K562 (cell line): ENCODE results near the gene ANO2. TPM values are rescaled to one million over a fixed set of nuclear protein-coding genes. Genes with fewer than 3 reads are reported as not detected.

Experiments used
- ATAC-seq: fragments of 200-7000 bp; cut with Tn5 transposase; 3 replicates; pipeline ENCODE4 v1.9.1; 2020; ENCODE audit warnings: moderate library complexity
- BruUV-seq: library from RNA; stranded (reverse); fragments of 400-500 nt; replicated peaks from 2 replicates; lab custom pipeline; 2021; lab: Mats Ljungman, UMichigan
- CTCF ChIA-PET: fragments of 300-600 bp; formaldehyde crosslinking; extraction: SDS; loops from one replicate; lab custom pipeline; 2021; ENCODE audit warnings: low intra/inter-chr PET ratio; lab: Yijun Ruan, JAX
- POLR2A ChIA-PET: fragments of 300-600, 350-650 bp; sonication (Branson Sonifier 250); formaldehyde crosslinking; extraction: SDS; loops from one replicate; lab custom pipeline; 2021; ENCODE audit warnings: antibody characterized with exemption, inconsistent platforms; lab: Yijun Ruan, JAX
- DNase-seq, 4 experiments: peaks; one replicate each; pipeline versions ENCODE4 v3.0.0 to v3.0.0-alpha.2; 2011 to 2018; ENCODE audit warnings: low spot score in 3 of 4, mixed read lengths in 3 of 4; ENCODE audit errors: extremely low read depth in 1 of 4
- FAIRE-seq: peaks from 2 replicates; lab custom pipeline; 2011; peaks lifted over from hg19 to GRCh38; lab: Jason Lieb, UNC
- H2AFZ ChIP-seq: 2 replicates; pipeline ENCODE4 v1.6.0; 2011; ENCODE audit warnings: low read depth, low read length, control low read depth, inconsistent platforms
- H3K27ac ChIP-seq: fragments of 200-600 bp; 3 replicates; pipeline ENCODE4 v1.8.0; 2011; ENCODE audit warnings: low read depth, mild to moderate bottlenecking, control low read depth, inconsistent platforms, low read length, moderate library complexity, mixed read lengths; ENCODE audit errors: extremely low read depth
- H3K27me3 ChIP-seq, 2 experiments: fragments of 300-600 bp in 1 of 2; 2 replicates in 1 of 2; 3 replicates in 1 of 2; pipeline versions ENCODE4 v1.6.0 to v1.8.0; 2011; ENCODE audit warnings: inconsistent platforms in 2 of 2, low read length in 2 of 2, mild to moderate bottlenecking in 1 of 2, mixed read lengths in 1 of 2, moderate library complexity in 1 of 2; ENCODE audit not compliant: control insufficient read depth in 2 of 2, insufficient read depth in 2 of 2
- H3K36me3 ChIP-seq: fragments of 300-600 bp; 3 replicates; pipeline ENCODE4 v1.8.0; 2011; ENCODE audit warnings: mild to moderate bottlenecking, low read length, inconsistent platforms; ENCODE audit not compliant: control insufficient read depth, insufficient read depth
- H3K4me1 ChIP-seq, 2 experiments: fragments of 200-600 bp in 1 of 2; replicated peaks in 1 of 2; 2 replicates in 1 of 2; 3 replicates in 1 of 2; pipeline versions ENCODE4 v1.5.1 to v1.8.0; 2011; ENCODE audit warnings: inconsistent platforms in 2 of 2, low read length in 2 of 2, mild to moderate bottlenecking in 1 of 2, mixed read lengths in 1 of 2, moderate library complexity in 1 of 2; ENCODE audit not compliant: control insufficient read depth in 2 of 2, insufficient read depth in 2 of 2
- H3K4me2 ChIP-seq: 2 replicates; pipeline ENCODE4 v1.6.1; 2011; ENCODE audit warnings: low read length, control low read depth, inconsistent platforms, mixed read lengths; ENCODE audit not compliant: insufficient read depth
- H3K4me3 ChIP-seq: fragments of 200-600 bp; sonication (generic), shearing (Covaris generic); 2 replicates; pipeline ENCODE4 v1.5.1; 2016; ENCODE audit warnings: control low read depth, inconsistent platforms
- H3K79me2 ChIP-seq: fragments of 200-600 bp; 3 replicates; pipeline ENCODE4 v1.8.0; 2011; ENCODE audit warnings: low read length, inconsistent platforms; ENCODE audit not compliant: control insufficient read depth, insufficient read depth
- H3K9ac ChIP-seq, 2 experiments: 2 replicates each; pipeline versions ENCODE4 v1.6.0 to v1.6.1; 2011; ENCODE audit warnings: low read depth in 2 of 2, low read length in 2 of 2, control low read depth in 1 of 2, inconsistent platforms in 1 of 2, mild to moderate bottlenecking in 1 of 2, mixed read lengths in 1 of 2; ENCODE audit not compliant: insufficient read depth in 1 of 2
- H3K9me1 ChIP-seq: one replicate; pipeline ENCODE4 v1.6.0; 2011; ENCODE audit warnings: inconsistent platforms, mild to moderate bottlenecking, low read length, moderate library complexity; ENCODE audit not compliant: control insufficient read depth, insufficient read depth
- H3K9me3 ChIP-seq: replicated peaks from 2 replicates; pipeline ENCODE4 v1.5.1; 2011; ENCODE audit warnings: low read depth, low read length, inconsistent platforms; ENCODE audit not compliant: control insufficient read depth, insufficient read depth
- H4K20me1 ChIP-seq: replicated peaks from 2 replicates; pipeline ENCODE4 v1.6.1; 2011; ENCODE audit warnings: low read length, inconsistent platforms, mixed read lengths; ENCODE audit not compliant: control insufficient read depth, insufficient read depth
- BHLHE40 ChIP-seq: IDR thresholded peaks from 2 replicates; pipeline ENCODE4 v1.6.1; 2011; ENCODE audit warnings: low read length, improper control_type of control experiment
- CTCFL ChIP-seq: IDR thresholded peaks from 2 replicates; pipeline ENCODE4 v1.6.1; 2011; ENCODE audit warnings: borderline replicate concordance, low read depth, mild to moderate bottlenecking, moderate library complexity, low read length; ENCODE audit not compliant: insufficient read depth, poor library complexity, severe bottlenecking
- ETV1 ChIP-seq: fragments of 450-650 bp; conservative IDR thresholded peaks from 2 replicates; pipeline ENCODE4 v1.6.1; 2016; ENCODE audit warnings: missing genetic modification characterization, control low read depth, low read depth, missing compliant biosample characterization
- FUS ChIP-seq: fragments of 200-400 bp; formaldehyde crosslinking; optimal IDR thresholded peaks from 2 replicates; pipeline ENCODE3; 2017; ENCODE audit warnings: low read depth, low read length
- GABPB1 ChIP-seq: sonication (generic); formaldehyde crosslinking; IDR thresholded peaks from 2 replicates; pipeline ENCODE4 v1.8.0; 2022; ENCODE audit warnings: mild to moderate bottlenecking, missing genetic modification reagents
- GTF2F1 ChIP-seq: IDR thresholded peaks from 2 replicates; pipeline ENCODE4 v1.6.1; 2011; ENCODE audit warnings: low read depth, low read length, improper control_type of control experiment
- HOXB6 ChIP-seq: fragments of 250-450 bp; sonication (Bioruptor Pico); IDR thresholded peaks from 2 replicates; pipeline ENCODE4 v1.5.1; 2022; ENCODE audit warnings: mild to moderate bottlenecking, borderline replicate concordance
- MCM7 ChIP-seq, 2 experiments: fragments of 450-650 bp; IDR thresholded peaks; 2 replicates each; pipeline ENCODE4 v1.6.1; 2016 to 2018
- POLR2G ChIP-seq: fragments of 200-400 bp; formaldehyde crosslinking; IDR thresholded peaks from 2 replicates; pipeline ENCODE4 v1.6.1; 2017; ENCODE audit warnings: low read depth, mild to moderate bottlenecking, antibody characterized with exemption, low read length, moderate library complexity
- PTRF ChIP-seq: fragments of 450-650 bp; IDR thresholded peaks from 2 replicates; pipeline ENCODE4 v1.6.1; 2016; ENCODE audit warnings: mild to moderate bottlenecking, missing genetic modification characterization, missing compliant biosample characterization
- TAF15 ChIP-seq: fragments of 200-400 bp; formaldehyde crosslinking; IDR thresholded peaks from 2 replicates; pipeline ENCODE4 v1.6.1; 2017; ENCODE audit warnings: mild to moderate bottlenecking, low read depth, low read length, moderate library complexity
- ZBTB1 ChIP-seq: sonication (generic); formaldehyde crosslinking; IDR thresholded peaks from 2 replicates; pipeline ENCODE4 v1.8.1; 2023; ENCODE audit warnings: missing genetic modification reagents, low read depth, mild to moderate bottlenecking, borderline replicate concordance
- WGBS: fragments of 100-300 bp; shearing (Covaris generic); methylation state at CpG from one replicate; pipeline ENCODE4 v1.1.6; 2016; ENCODE audit warnings: low coverage, mixed read lengths; ENCODE audit not compliant: insufficient coverage; ENCODE audit errors: missing lambda C conversion rate; 5-methylcytosine and 5-hydroxymethylcytosine counted together
- in situ Hi-C: fragments of 300-500 bp; cut with MboI; formaldehyde crosslinking; loops from 4 replicates; pipeline ENCODE4 v1.15.0; 2018; ENCODE audit warnings: inconsistent platforms, mixed read lengths
- intact Hi-C: fragments of 100-400 bp; cut with micrococcal nuclease; formaldehyde crosslinking; loops from 2 replicates; pipeline ENCODE4 v1.14.2; 2022
- polyA plus RNA-seq, 8 experiments: library from polyadenylated mRNA; depleted of rRNA in 4 of 8; stranded (reverse) in 5 of 8; unstranded in 3 of 8; fragments of >200 nt; fragmentation: Nextera tagmentation in 2 of 8; fragmentation: Illumina TruSeq in 1 of 8; extraction: Ambion mirVana in 2 of 8; extraction: Trizol in 1 of 8; gene quantifications; 2 replicates each; pipeline versions ENCODE4 v1.2.1 to v1.2.3, GENCODE V29; 2011 to 2014; ENCODE audit warnings: inconsistent platforms in 1 of 8, missing spikeins in 1 of 8
- total RNA-seq, 7 experiments: library from RNA; depleted of rRNA in 6 of 7; stranded (reverse); fragments of >200 nt in 6 of 7; fragmentation: Illumina TruSeq in 2 of 7; extraction: Trizol in 2 of 7; gene quantifications; 2 replicates each; pipeline versions ENCODE4 v1.2.1 to v1.2.3, GENCODE V29; 2011 to 2021; ENCODE audit warnings: low replicate concordance in 1 of 7
- TF ChIP-seq, protein P1 (sequence below): fragments of 250-450 bp; sonication (Bioruptor Pico); IDR thresholded peaks from 2 replicates; pipeline ENCODE4 v1.8.0; 2021; ENCODE audit warnings: borderline replicate concordance, mild to moderate bottlenecking, moderate library complexity; ENCODE audit not compliant: poor library complexity, severe bottlenecking
- TF ChIP-seq, protein P2 (sequence below): fragments of 450-650 bp; formaldehyde crosslinking; IDR thresholded peaks from 2 replicates; pipeline ENCODE4 v1.4.0; 2020; ENCODE audit warnings: mild to moderate bottlenecking, moderate library complexity
- TF ChIP-seq, protein P3 (sequence below): fragments of 250-450 bp; sonication (Bioruptor Pico); IDR thresholded peaks from 2 replicates; pipeline ENCODE4 v1.8.0; 2022; ENCODE audit warnings: inconsistent platforms, mild to moderate bottlenecking, moderate library complexity, borderline replicate concordance

Gene ANO2
- total and polyA plus RNA-seq, 9 of the 15 experiments (the other 6 are each of a cell fraction or from before 2014, with no cell fraction given) = 0.64 TPM; not detected in 8

- Histone ChIP-seq H3K4me2 (no peak overlapping the region), H3K9ac (no peak overlapping the region), H3K27me3 (0 out of 5 replicates have a peak, but pooled peaks cover 0 to 4% of the 10 kb centered on the region in 2 experiments), H3K36me3 (no peaks in the 10 kb centered on the region), H3K4me1 (no peaks in the 10 kb centered on the region), H3K9me1 (no peaks in the 10 kb centered on the region), H3K4me3 (no peak overlapping the region), H2AFZ (no peak overlapping the region), H3K79me2 (no peaks in the 10 kb centered on the region), H4K20me1 (no peaks in the 10 kb centered on the region), H3K27ac (no peak overlapping the region), H3K9me3 (no peaks in the 10 kb centered on the region)
- BruUV-seq = no TSS peak
- 0% methylated on average over 1 of the region's 1 CpG for WGBS
- ChIA-PET CTCF (no interaction called here), POLR2A (no interaction called here)
- no peak for FAIRE-seq
- DNase-seq = no peak
- in situ Hi-C loops = no loop called here
- ATAC-seq = no peak
- intact Hi-C loops = no loop called here
- TF ChIP-seq HOXB6 (CRISPR knock-in tag) (no peak), GTF2F1 (no peak), CTCFL (no peak), GABPB1 (no peak), MCM7 (IDR thresholded peaks at IDR 0.05) (no peak), FUS (no peak), POLR2G (no peak), PTRF (no peak), BHLHE40 (no peak), ZBTB1 (no peak), TAF15 (no peak), ETV1 (tag) (no peak)
- TF ChIP-seq, protein P1, sequence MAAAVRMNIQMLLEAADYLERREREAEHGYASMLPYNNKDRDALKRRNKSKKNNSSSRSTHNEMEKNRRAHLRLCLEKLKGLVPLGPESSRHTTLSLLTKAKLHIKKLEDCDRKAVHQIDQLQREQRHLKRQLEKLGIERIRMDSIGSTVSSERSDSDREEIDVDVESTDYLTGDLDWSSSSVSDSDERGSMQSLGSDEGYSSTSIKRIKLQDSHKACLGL (CRISPR knock-in tag) = no peak
- TF ChIP-seq, protein P2, sequence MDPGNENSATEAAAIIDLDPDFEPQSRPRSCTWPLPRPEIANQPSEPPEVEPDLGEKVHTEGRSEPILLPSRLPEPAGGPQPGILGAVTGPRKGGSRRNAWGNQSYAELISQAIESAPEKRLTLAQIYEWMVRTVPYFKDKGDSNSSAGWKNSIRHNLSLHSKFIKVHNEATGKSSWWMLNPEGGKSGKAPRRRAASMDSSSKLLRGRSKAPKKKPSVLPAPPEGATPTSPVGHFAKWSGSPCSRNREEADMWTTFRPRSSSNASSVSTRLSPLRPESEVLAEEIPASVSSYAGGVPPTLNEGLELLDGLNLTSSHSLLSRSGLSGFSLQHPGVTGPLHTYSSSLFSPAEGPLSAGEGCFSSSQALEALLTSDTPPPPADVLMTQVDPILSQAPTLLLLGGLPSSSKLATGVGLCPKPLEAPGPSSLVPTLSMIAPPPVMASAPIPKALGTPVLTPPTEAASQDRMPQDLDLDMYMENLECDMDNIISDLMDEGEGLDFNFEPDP (CRISPR knock-in tag) = no peak
- TF ChIP-seq, protein P3, sequence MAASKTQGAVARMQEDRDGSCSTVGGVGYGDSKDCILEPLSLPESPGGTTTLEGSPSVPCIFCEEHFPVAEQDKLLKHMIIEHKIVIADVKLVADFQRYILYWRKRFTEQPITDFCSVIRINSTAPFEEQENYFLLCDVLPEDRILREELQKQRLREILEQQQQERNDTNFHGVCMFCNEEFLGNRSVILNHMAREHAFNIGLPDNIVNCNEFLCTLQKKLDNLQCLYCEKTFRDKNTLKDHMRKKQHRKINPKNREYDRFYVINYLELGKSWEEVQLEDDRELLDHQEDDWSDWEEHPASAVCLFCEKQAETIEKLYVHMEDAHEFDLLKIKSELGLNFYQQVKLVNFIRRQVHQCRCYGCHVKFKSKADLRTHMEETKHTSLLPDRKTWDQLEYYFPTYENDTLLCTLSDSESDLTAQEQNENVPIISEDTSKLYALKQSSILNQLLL (CRISPR knock-in tag) = no peak
Observed at GRCh38 chr12:5650829-5651461, 294.1 kb downstream of the ANO2 start.
